SK-N-SH (cell line): ENCODE results near the gene ADGRL3. TPM values are rescaled to one million over a fixed set of nuclear protein-coding genes. Genes with fewer than 3 reads are reported as not detected.

ENCODE experiments used
- CTCF ChIA-PET: fragments of 300-600, 350-600 bp; formaldehyde crosslinking; extraction: SDS; loops from one replicate; lab custom pipeline; 2021; lab: Yijun Ruan, JAX
- POLR2A ChIA-PET: fragments of 350-600 bp; sonication (Branson Sonifier 250); formaldehyde crosslinking; extraction: SDS; loops from one replicate; lab custom pipeline; 2020; ENCODE audit warnings: antibody characterized with exemption, inconsistent platforms; lab: Yijun Ruan, JAX
- DNase-seq: peaks from one replicate; pipeline ENCODE4 v3.0.0; 2012
- H2AFZ ChIP-seq: fragments of 200-600 bp; sonication (generic); 2 replicates; pipeline ENCODE4 v1.8.1; 2016; ENCODE audit warnings: antibody characterized with exemption, mild to moderate bottlenecking, low read depth
- H3F3A ChIP-seq: fragments of 200-600 bp; sonication (generic); replicated peaks from 2 replicates; pipeline ENCODE3; 2016; ENCODE audit warnings: antibody characterized with exemption, mild to moderate bottlenecking; ENCODE audit not compliant: insufficient read depth
- H3K27ac ChIP-seq, 2 experiments: fragments of 200-500 bp in 1 of 2; fragments of 200-600 bp in 1 of 2; sonication (Bioruptor generic) in 1 of 2; sonication (generic), shearing (Covaris generic) in 1 of 2; 2 replicates each; pipeline versions ENCODE4 v1.5.1 to v1.6.1; 2014 to 2016; ENCODE audit warnings: low read depth in 2 of 2, inconsistent platforms in 1 of 2, low read length in 1 of 2, mild to moderate bottlenecking in 1 of 2, mixed read lengths in 1 of 2
- H3K27me3 ChIP-seq: fragments of 200-600 bp; sonication (generic), shearing (Covaris generic); 2 replicates; pipeline ENCODE4 v1.6.1; 2016; ENCODE audit warnings: mixed run types; ENCODE audit not compliant: insufficient read depth
- H3K36me3 ChIP-seq, 2 experiments: fragments of 200-500 bp in 1 of 2; fragments of 200-600 bp in 1 of 2; sonication (Bioruptor generic) in 1 of 2; sonication (generic) in 1 of 2; replicated peaks in 1 of 2; 2 replicates each; pipeline versions ENCODE3 to v1.5.1; 2014 to 2016; ENCODE audit warnings: low read length in 1 of 2, mild to moderate bottlenecking in 1 of 2; ENCODE audit not compliant: insufficient read depth in 2 of 2, control insufficient read depth in 1 of 2
- H3K4me1 ChIP-seq, 2 experiments: fragments of 200-500 bp in 1 of 2; fragments of 200-600 bp in 1 of 2; sonication (Bioruptor generic) in 1 of 2; sonication (generic), shearing (Covaris generic) in 1 of 2; 2 replicates each; pipeline versions ENCODE4 v1.5.1 to v1.6.1; 2014 to 2016; ENCODE audit warnings: low read depth in 1 of 2, low read length in 1 of 2, mixed run types in 1 of 2; ENCODE audit not compliant: insufficient read depth in 2 of 2, control insufficient read depth in 1 of 2
- H3K4me2 ChIP-seq: fragments of 200-600 bp; sonication (generic), shearing (Covaris generic); 2 replicates; pipeline ENCODE4 v1.6.1; 2017; ENCODE audit warnings: mixed run types
- H3K4me3 ChIP-seq, 2 experiments: fragments of 200-500 bp in 1 of 2; fragments of 200-600 bp in 1 of 2; sonication (Bioruptor generic) in 1 of 2; sonication (generic), shearing (Covaris generic) in 1 of 2; 2 replicates each; pipeline versions ENCODE4 v1.5.1 to v1.8.1; 2014 to 2016; ENCODE audit warnings: low read depth in 2 of 2, inconsistent platforms in 1 of 2, low read length in 1 of 2, mild to moderate bottlenecking in 1 of 2, mixed read lengths in 1 of 2, moderate library complexity in 1 of 2
- H3K79me2 ChIP-seq: fragments of 200-600 bp; sonication (generic); 2 replicates; pipeline ENCODE4 v1.8.1; 2017; ENCODE audit warnings: mild to moderate bottlenecking; ENCODE audit not compliant: insufficient read depth
- H3K9ac ChIP-seq: fragments of 200-600 bp; sonication (generic); 2 replicates; pipeline ENCODE4 v1.6.1; 2017; ENCODE audit warnings: mixed run types
- H3K9me2 ChIP-seq: fragments of 200-600 bp; sonication (generic); 2 replicates; pipeline ENCODE4 v1.6.1; 2017; ENCODE audit warnings: mixed run types
- H3K9me3 ChIP-seq: fragments of 200-600 bp; sonication (generic); 2 replicates; pipeline ENCODE4 v1.6.1; 2017; ENCODE audit warnings: mixed run types, mild to moderate bottlenecking, moderate library complexity
- H4K20me1 ChIP-seq: fragments of 200-600 bp; sonication (generic); 2 replicates; pipeline ENCODE4 v1.6.1; 2017; ENCODE audit warnings: mild to moderate bottlenecking, mixed run types; ENCODE audit not compliant: insufficient read depth
- CHD2 ChIP-seq: fragments of 150-350 bp; IDR thresholded peaks from 2 replicates; pipeline ENCODE4 v1.6.1; 2018; ENCODE audit warnings: low read length; ENCODE audit not compliant: partially characterized antibody
- ELF1 ChIP-seq: IDR thresholded peaks from 2 replicates; pipeline ENCODE4 v1.4.0; 2012
- EP300 ChIP-seq, 2 experiments: IDR thresholded peaks; 2 replicates each; pipeline versions ENCODE4 v1.4.0 to v1.6.1; 2012; ENCODE audit warnings: borderline replicate concordance in 1 of 2, low read depth in 1 of 2, low read length in 1 of 2
- FOXJ3 ChIP-seq: sonication (generic); formaldehyde crosslinking; IDR thresholded peaks from 2 replicates; pipeline ENCODE4 v1.5.1; 2020; ENCODE audit warnings: mild to moderate bottlenecking, missing genetic modification reagents
- GATA2 ChIP-seq: sonication (generic); formaldehyde crosslinking; IDR thresholded peaks from 2 replicates; pipeline ENCODE4 v1.5.0; 2020; ENCODE audit warnings: mild to moderate bottlenecking, missing genetic modification reagents
- MEF2A ChIP-seq: IDR thresholded peaks from 2 replicates; pipeline ENCODE4 v1.4.0; 2012; ENCODE audit warnings: low read depth, borderline replicate concordance
- NRF1 ChIP-seq: IDR thresholded peaks from 2 replicates; pipeline ENCODE4 v1.6.1; 2012; ENCODE audit warnings: low read depth, mild to moderate bottlenecking, low read length
- POLR2AphosphoS5 ChIP-seq: IDR thresholded peaks from 2 replicates; pipeline ENCODE4 v1.6.1; 2012; ENCODE audit warnings: low read depth, low read length
- RAD21 ChIP-seq: IDR thresholded peaks from 2 replicates; pipeline ENCODE4 v1.6.1; 2012; ENCODE audit warnings: mild to moderate bottlenecking, low read length
- RXRA ChIP-seq: IDR thresholded peaks from 2 replicates; pipeline ENCODE4 v1.4.0; 2012; ENCODE audit warnings: low read depth, mild to moderate bottlenecking, borderline replicate concordance
- TCF12 ChIP-seq: IDR thresholded peaks from 2 replicates; pipeline ENCODE4 v1.4.0; 2012
- TEAD4 ChIP-seq: IDR thresholded peaks from 2 replicates; pipeline ENCODE4 v1.4.0; 2012; ENCODE audit warnings: mild to moderate bottlenecking, borderline replicate concordance; ENCODE audit not compliant: insufficient read depth
- YY1 ChIP-seq: IDR thresholded peaks from 2 replicates; pipeline ENCODE4 v1.4.0; 2012; ENCODE audit warnings: low read depth, mild to moderate bottlenecking
- WGBS: methylation state at CpG from one replicate; pipeline ENCODE4 v1.1.6; 2017; ENCODE audit warnings: low lambda C conversion rate; 5-methylcytosine and 5-hydroxymethylcytosine counted together
- polyA plus RNA-seq, 3 experiments: library from polyadenylated mRNA; depleted of rRNA; stranded (reverse); fragments of >200 nt; gene quantifications; 2 replicates each; pipeline ENCODE4 v1.2.3, GENCODE V29; 2012
- TF ChIP-seq, protein P1 (sequence below): IDR thresholded peaks from 2 replicates; pipeline ENCODE4 v1.6.1; 2012; ENCODE audit warnings: mild to moderate bottlenecking, low read depth, low read length, moderate library complexity
- TF ChIP-seq, protein P2 (sequence below): IDR thresholded peaks from 2 replicates; pipeline ENCODE4 v1.4.0; 2012; ENCODE audit warnings: low read depth, borderline replicate concordance
- TF ChIP-seq, protein P3 (sequence below): IDR thresholded peaks from 2 replicates; pipeline ENCODE4 v1.4.0; 2012; ENCODE audit warnings: low read depth
- TF ChIP-seq, protein P4 (sequence below): fragments of 200-600 bp; sonication (generic); IDR thresholded peaks from 2 replicates; pipeline ENCODE4 v1.6.1; 2017; ENCODE audit warnings: antibody characterized with exemption, mild to moderate bottlenecking, moderate library complexity

Gene ADGRL3
- polyA plus RNA-seq, 1 of the 3 experiments (the other 2 are of a cell fraction), result 0.03 TPM

DNA sequence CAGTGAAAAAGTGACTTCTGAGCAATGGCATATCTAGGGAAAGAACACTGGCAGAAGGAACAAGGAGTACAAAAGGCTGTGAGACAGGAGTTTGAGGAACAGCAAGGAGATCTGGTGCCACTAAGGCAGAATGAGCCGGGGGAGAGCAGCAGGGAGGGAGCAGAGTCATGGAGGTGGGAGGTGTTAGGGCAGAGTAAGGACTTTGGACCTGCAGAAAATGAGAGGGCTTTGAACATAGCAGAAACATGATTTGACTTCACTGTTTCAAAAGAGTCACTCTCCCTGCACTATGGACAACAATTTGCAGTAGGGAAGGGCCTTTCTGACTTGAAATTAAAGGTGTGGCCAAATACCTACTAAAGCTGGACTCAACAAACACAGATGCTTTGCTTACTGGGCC lies 356.2 kb downstream of the ADGRL3 start (continued):
- TF ChIP-seq, protein P1, sequence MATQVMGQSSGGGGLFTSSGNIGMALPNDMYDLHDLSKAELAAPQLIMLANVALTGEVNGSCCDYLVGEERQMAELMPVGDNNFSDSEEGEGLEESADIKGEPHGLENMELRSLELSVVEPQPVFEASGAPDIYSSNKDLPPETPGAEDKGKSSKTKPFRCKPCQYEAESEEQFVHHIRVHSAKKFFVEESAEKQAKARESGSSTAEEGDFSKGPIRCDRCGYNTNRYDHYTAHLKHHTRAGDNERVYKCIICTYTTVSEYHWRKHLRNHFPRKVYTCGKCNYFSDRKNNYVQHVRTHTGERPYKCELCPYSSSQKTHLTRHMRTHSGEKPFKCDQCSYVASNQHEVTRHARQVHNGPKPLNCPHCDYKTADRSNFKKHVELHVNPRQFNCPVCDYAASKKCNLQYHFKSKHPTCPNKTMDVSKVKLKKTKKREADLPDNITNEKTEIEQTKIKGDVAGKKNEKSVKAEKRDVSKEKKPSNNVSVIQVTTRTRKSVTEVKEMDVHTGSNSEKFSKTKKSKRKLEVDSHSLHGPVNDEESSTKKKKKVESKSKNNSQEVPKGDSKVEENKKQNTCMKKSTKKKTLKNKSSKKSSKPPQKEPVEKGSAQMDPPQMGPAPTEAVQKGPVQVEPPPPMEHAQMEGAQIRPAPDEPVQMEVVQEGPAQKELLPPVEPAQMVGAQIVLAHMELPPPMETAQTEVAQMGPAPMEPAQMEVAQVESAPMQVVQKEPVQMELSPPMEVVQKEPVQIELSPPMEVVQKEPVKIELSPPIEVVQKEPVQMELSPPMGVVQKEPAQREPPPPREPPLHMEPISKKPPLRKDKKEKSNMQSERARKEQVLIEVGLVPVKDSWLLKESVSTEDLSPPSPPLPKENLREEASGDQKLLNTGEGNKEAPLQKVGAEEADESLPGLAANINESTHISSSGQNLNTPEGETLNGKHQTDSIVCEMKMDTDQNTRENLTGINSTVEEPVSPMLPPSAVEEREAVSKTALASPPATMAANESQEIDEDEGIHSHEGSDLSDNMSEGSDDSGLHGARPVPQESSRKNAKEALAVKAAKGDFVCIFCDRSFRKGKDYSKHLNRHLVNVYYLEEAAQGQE, result no peak
- TF ChIP-seq MEF2A, result no peak
- TF ChIP-seq, all 33 proteins: peak for 0

DNA sequence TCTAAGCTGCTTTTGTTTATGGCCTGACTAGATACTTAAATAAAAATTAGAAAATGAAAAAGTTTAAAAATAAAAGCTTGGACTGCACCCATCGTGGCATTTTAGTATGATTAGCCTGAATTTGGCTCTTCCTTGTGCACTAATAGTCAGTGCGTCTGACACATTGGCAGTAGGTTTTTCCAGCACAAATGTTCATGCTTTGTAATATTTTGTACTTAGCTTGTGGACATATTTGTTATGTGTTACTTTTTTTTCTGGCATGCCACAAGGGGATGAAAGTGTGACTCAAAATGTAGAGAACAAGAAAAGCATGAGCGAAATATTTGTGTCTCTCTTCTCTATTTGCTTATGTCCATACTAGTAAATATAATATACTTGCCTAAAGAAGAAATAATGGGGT lies 359.3 kb downstream of the ADGRL3 start:
- Histone ChIP-seq H3K9me2 (no peaks in the 10 kb centered on the region), H4K20me1 (no peaks in the 10 kb centered on the region), H3K36me3 (no peaks in the 10 kb centered on the region), H3F3A (no peaks in the 10 kb centered on the region), H3K27me3 (no peaks in the 10 kb centered on the region), H3K79me2 (no peaks in the 10 kb centered on the region), H3K9me3 (no peaks in the 10 kb centered on the region)
- no peak for TF ChIP-seq TCF12
- TF ChIP-seq, all 33 proteins: peak for 0
- Histone ChIP-seq H3K27ac (no peak overlapping the region), H3K4me1 (no peaks in the 10 kb centered on the region), H2AFZ (no peak overlapping the region), H3K4me3 (no peak overlapping the region), H3K4me2 (no peak overlapping the region), H3K9ac (no peak overlapping the region)
- ChIA-PET POLR2A (no interaction called here), CTCF (no interaction called here)
- DNase-seq, result no peak
- WGBS, result 59% methylated on average over 3 of the region's 3 CpGs

DNA sequence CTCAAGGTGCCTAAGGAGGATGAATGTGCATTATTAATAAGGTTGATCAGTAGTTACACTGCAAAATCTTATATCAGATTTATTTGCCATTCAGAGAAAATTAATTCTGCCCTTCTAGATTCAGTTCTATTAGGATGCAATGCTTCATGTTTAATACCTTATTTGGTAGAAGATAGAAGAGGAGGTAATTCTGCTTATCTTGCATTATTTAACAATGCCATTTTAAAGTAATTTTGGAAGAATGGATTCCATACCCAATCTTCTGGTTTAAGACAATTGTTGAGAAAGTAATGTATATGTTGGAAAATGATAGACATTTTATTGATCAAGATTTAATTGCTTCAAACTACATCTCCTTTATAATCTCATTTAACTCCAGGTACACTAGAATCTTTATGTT lies 360.9 kb downstream of the ADGRL3 start:
- Histone ChIP-seq H3K4me1 (no peaks in the 10 kb centered on the region), H2AFZ (no peak overlapping the region), H3K4me2 (no peak overlapping the region), H3K9me2 (no peaks in the 10 kb centered on the region), H3K9me3 (no peaks in the 10 kb centered on the region), H3K27ac (no peak overlapping the region), H3F3A (no peaks in the 10 kb centered on the region), H3K79me2 (no peaks in the 10 kb centered on the region), H3K27me3 (no peaks in the 10 kb centered on the region), H3K9ac (no peak overlapping the region), H3K4me3 (no peak overlapping the region), H4K20me1 (no peaks in the 10 kb centered on the region), H3K36me3 (no peaks in the 10 kb centered on the region)
- DNase-seq, result no peak
- CTCF ChIA-PET, result interaction anchor here (1.3 kb wide), 1 partner anchor 28 kb away, joined by 4 read pairs; no protein-coding TSS in a partner anchor
- POLR2A ChIA-PET, result no interaction called here
- no peak for TF ChIP-seq EP300 (IDR thresholded peaks at IDR 0.05; ENCODE audit: borderline replicate concordance in 1 of 2, low read depth in 1 of 2, low read length in 1 of 2)
- no peak for TF ChIP-seq GATA2
- TF ChIP-seq RAD21, result no peak
- no peak for TF ChIP-seq TCF12
- no peak for TF ChIP-seq TEAD4
- TF ChIP-seq, protein P2, sequence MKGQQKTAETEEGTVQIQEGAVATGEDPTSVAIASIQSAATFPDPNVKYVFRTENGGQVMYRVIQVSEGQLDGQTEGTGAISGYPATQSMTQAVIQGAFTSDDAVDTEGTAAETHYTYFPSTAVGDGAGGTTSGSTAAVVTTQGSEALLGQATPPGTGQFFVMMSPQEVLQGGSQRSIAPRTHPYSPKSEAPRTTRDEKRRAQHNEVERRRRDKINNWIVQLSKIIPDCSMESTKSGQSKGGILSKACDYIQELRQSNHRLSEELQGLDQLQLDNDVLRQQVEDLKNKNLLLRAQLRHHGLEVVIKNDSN, result no peak
- no peak for TF ChIP-seq POLR2AphosphoS5
- TF ChIP-seq, protein P3, sequence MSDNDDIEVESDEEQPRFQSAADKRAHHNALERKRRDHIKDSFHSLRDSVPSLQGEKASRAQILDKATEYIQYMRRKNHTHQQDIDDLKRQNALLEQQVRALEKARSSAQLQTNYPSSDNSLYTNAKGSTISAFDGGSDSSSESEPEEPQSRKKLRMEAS, result no peak
- TF ChIP-seq YY1, result no peak
- TF ChIP-seq RXRA, result no peak
- no peak for TF ChIP-seq CHD2
- TF ChIP-seq ELF1, result no peak
- TF ChIP-seq, protein P4, sequence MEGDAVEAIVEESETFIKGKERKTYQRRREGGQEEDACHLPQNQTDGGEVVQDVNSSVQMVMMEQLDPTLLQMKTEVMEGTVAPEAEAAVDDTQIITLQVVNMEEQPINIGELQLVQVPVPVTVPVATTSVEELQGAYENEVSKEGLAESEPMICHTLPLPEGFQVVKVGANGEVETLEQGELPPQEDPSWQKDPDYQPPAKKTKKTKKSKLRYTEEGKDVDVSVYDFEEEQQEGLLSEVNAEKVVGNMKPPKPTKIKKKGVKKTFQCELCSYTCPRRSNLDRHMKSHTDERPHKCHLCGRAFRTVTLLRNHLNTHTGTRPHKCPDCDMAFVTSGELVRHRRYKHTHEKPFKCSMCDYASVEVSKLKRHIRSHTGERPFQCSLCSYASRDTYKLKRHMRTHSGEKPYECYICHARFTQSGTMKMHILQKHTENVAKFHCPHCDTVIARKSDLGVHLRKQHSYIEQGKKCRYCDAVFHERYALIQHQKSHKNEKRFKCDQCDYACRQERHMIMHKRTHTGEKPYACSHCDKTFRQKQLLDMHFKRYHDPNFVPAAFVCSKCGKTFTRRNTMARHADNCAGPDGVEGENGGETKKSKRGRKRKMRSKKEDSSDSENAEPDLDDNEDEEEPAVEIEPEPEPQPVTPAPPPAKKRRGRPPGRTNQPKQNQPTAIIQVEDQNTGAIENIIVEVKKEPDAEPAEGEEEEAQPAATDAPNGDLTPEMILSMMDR, result no peak
- TF ChIP-seq NRF1, result no peak
- TF ChIP-seq, protein P1, result no peak
- TF ChIP-seq FOXJ3 (CRISPR knock-in tag), result no peak
